DOHH2 (cell line): Measurements from ENCODE around the gene CCIN.

Experiments
- H3F3A ChIP-seq: fragments of 200-600 bp; sonication (generic), shearing (Covaris generic); 2 replicates; pipeline ENCODE4 v1.6.0; 2016; ENCODE audit warnings: antibody characterized with exemption, mild to moderate bottlenecking; ENCODE audit not compliant: control insufficient read depth, insufficient read depth
- H3K27ac ChIP-seq: fragments of 200-600 bp; sonication (generic); 2 replicates; pipeline ENCODE4 v1.5.1; 2014; ENCODE audit warnings: low read depth, mild to moderate bottlenecking, low read length, moderate library complexity
- H3K27me3 ChIP-seq: fragments of 200-600 bp; sonication (generic); 2 replicates; pipeline ENCODE4 v1.6.1; 2014; ENCODE audit warnings: mild to moderate bottlenecking, low read length, mixed read lengths; ENCODE audit not compliant: control insufficient read depth
- H3K36me3 ChIP-seq: fragments of 200-600 bp; sonication (generic); 2 replicates; pipeline ENCODE4 v1.6.1; 2014; ENCODE audit warnings: mild to moderate bottlenecking, low read length, moderate library complexity, mixed read lengths; ENCODE audit not compliant: control insufficient read depth
- H3K4me1 ChIP-seq: fragments of 200-600 bp; sonication (generic); 2 replicates; pipeline ENCODE4 v1.6.1; 2014; ENCODE audit warnings: mild to moderate bottlenecking, low read length, mixed read lengths; ENCODE audit not compliant: control insufficient read depth
- H3K4me2 ChIP-seq: fragments of 200-600 bp; sonication (generic); 2 replicates; pipeline ENCODE4 v1.6.0; 2014; ENCODE audit warnings: mild to moderate bottlenecking, low read length, moderate library complexity
- H3K4me3 ChIP-seq: fragments of 200-600 bp; sonication (generic); 2 replicates; pipeline ENCODE4 v1.5.1; 2014; ENCODE audit warnings: mild to moderate bottlenecking, low read length, mixed read lengths
- H3K79me2 ChIP-seq: fragments of 200-600 bp; sonication (generic); 2 replicates; pipeline ENCODE4 v1.6.1; 2014; ENCODE audit warnings: mild to moderate bottlenecking, low read length, mixed read lengths; ENCODE audit not compliant: control insufficient read depth
- H3K9me2 ChIP-seq: fragments of 200-600 bp; sonication (generic); replicated peaks from 2 replicates; pipeline ENCODE4 v1.6.1; 2014; ENCODE audit warnings: mild to moderate bottlenecking, low read length, mixed read lengths; ENCODE audit not compliant: control insufficient read depth
- H3K9me3 ChIP-seq: fragments of 200-600 bp; sonication (generic); 2 replicates; pipeline ENCODE4 v1.6.1; 2014; ENCODE audit warnings: antibody characterized with exemption, low read length, mixed read lengths; ENCODE audit not compliant: control insufficient read depth, insufficient read depth
- H4K20me1 ChIP-seq: fragments of 200-600 bp; sonication (generic); 2 replicates; pipeline ENCODE4 v1.6.0; 2014; ENCODE audit warnings: low read depth, mild to moderate bottlenecking, antibody characterized with exemption, low read length, moderate library complexity; ENCODE audit not compliant: control insufficient read depth, insufficient read depth
- CTCF ChIP-seq: fragments of 200-600 bp; sonication (generic); IDR thresholded peaks from one replicate; pipeline ENCODE4 v1.5.1; 2014; ENCODE audit warnings: antibody characterized with exemption, mild to moderate bottlenecking, low read depth, low read length; ENCODE audit not compliant: poor library complexity, severe bottlenecking
- EZH2phosphoT487 ChIP-seq: fragments of 200-600 bp; sonication (generic); IDR thresholded peaks from 2 replicates; pipeline ENCODE4 v1.6.1; 2017; ENCODE audit warnings: borderline replicate concordance, mild to moderate bottlenecking, antibody characterized with exemption, low read length, moderate library complexity, mixed read lengths

The CCIN gene

GRCh38 chr9:36211510-36211909, 42.3 kb downstream of the CCIN start:
- H3K9me3 ChIP-seq, result no peaks in the 10 kb centered on the region
- H4K20me1 ChIP-seq, result peaks cover 13% of the 10 kb centered on the region
- no peaks in the 10 kb centered on the region for H3K27me3 ChIP-seq
- H3K4me3 ChIP-seq, result no peak overlapping the region
- H3F3A ChIP-seq, result peaks cover 8% of the 10 kb centered on the region; the same call in 1 of the 2 replicates
- H3K4me2 ChIP-seq, result no peak overlapping the region
- H3K36me3 ChIP-seq, result peaks cover 91% of the 10 kb centered on the region
- H3K27ac ChIP-seq, result no peak overlapping the region
- no peaks in the 10 kb centered on the region for H3K9me2 ChIP-seq
- peaks cover 68% of the 10 kb centered on the region for H3K79me2 ChIP-seq
- TF ChIP-seq CTCF, result no peak
- TF ChIP-seq EZH2phosphoT487, result no peak
- H3K4me1 ChIP-seq, result no peaks in the 10 kb centered on the region

GRCh38 chr9:36213387-36213786, 44.2 kb downstream of the CCIN start:
- Histone ChIP-seq H3K36me3 (peaks cover 89% of the 10 kb centered on the region), H3K27me3 (no peaks in the 10 kb centered on the region), H3K9me2 (no peaks in the 10 kb centered on the region), H3K79me2 (peaks cover 52% of the 10 kb centered on the region), H3K9me3 (no peaks in the 10 kb centered on the region), H3F3A (peaks cover 10% of the 10 kb centered on the region), H3K4me2 (no peak overlapping the region), H4K20me1 (peaks cover 17% of the 10 kb centered on the region; the same call in 1 of the 2 replicates), H3K4me1 (no peaks in the 10 kb centered on the region), H3K27ac (no peak overlapping the region), H3K4me3 (no peak overlapping the region)
- no peak for TF ChIP-seq EZH2phosphoT487
- TF ChIP-seq CTCF, result no peak

GRCh38 chr9:36213989-36214388, 44.8 kb downstream of the CCIN start:
- Histone ChIP-seq H3K36me3 (peaks cover 89% of the 10 kb centered on the region), H3K79me2 (peaks cover 46% of the 10 kb centered on the region), H3K4me3 (no peak overlapping the region), H3K9me2 (no peaks in the 10 kb centered on the region), H3K27me3 (no peaks in the 10 kb centered on the region), H3K27ac (no peak overlapping the region), H3K9me3 (no peaks in the 10 kb centered on the region), H3K4me1 (no peaks in the 10 kb centered on the region), H3K4me2 (no peak overlapping the region), H4K20me1 (peaks cover 14% of the 10 kb centered on the region; the same call in 1 of the 2 replicates), H3F3A (peaks cover 10% of the 10 kb centered on the region)
- no peak for TF ChIP-seq EZH2phosphoT487
- TF ChIP-seq CTCF, result no peak
